Measurements from ENCODE around the gene BBX. TPM values are rescaled to one million over a fixed set of nuclear protein-coding genes. Genes with fewer than 3 reads are reported as not detected.

The BBX gene
- total RNA-seq, 6 experiments from 2014 or later = 40.6 to 50.3 (median 46.4) TPM

DNA sequence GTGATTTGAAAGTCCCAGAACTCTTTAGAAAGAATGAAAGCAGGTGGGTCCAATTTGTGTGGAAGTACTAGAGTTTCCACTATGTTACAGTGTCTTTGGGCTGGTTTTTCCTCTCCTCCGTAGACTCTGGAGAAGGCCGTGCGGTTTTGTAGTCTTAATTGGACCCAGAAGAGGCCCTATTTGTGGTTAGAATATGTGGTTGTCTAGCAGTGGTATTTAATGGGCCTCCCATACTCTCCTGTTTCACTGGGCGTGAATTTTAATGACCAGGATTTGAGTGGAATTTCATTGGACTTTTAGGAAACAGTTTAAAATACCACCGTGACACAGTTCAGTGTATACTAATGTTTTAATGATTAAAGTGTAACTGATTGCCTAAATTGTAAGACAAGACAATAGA lies 182.3 kb downstream of the BBX start:
- peaks cover 17% of the 10 kb centered on the region for H3K4me1 Mint-ChIP-seq (ENCODE audit: low read depth)
- no peaks in the 10 kb centered on the region for H3K9me3 Mint-ChIP-seq
- no peaks in the 10 kb centered on the region for H3K27me3 Mint-ChIP-seq (ENCODE audit: insufficient read depth)
- TF ChIP-seq, protein P1, sequence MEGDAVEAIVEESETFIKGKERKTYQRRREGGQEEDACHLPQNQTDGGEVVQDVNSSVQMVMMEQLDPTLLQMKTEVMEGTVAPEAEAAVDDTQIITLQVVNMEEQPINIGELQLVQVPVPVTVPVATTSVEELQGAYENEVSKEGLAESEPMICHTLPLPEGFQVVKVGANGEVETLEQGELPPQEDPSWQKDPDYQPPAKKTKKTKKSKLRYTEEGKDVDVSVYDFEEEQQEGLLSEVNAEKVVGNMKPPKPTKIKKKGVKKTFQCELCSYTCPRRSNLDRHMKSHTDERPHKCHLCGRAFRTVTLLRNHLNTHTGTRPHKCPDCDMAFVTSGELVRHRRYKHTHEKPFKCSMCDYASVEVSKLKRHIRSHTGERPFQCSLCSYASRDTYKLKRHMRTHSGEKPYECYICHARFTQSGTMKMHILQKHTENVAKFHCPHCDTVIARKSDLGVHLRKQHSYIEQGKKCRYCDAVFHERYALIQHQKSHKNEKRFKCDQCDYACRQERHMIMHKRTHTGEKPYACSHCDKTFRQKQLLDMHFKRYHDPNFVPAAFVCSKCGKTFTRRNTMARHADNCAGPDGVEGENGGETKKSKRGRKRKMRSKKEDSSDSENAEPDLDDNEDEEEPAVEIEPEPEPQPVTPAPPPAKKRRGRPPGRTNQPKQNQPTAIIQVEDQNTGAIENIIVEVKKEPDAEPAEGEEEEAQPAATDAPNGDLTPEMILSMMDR (IDR thresholded peaks at IDR 0.05) = no peak
- H3K27ac Mint-ChIP-seq = no peak overlapping the region
- H3K36me3 Mint-ChIP-seq (ENCODE audit: low read depth) = no peaks in the 10 kb centered on the region
- H3K4me3 Mint-ChIP-seq = no peak overlapping the region
- no peak for DNase-seq

DNA sequence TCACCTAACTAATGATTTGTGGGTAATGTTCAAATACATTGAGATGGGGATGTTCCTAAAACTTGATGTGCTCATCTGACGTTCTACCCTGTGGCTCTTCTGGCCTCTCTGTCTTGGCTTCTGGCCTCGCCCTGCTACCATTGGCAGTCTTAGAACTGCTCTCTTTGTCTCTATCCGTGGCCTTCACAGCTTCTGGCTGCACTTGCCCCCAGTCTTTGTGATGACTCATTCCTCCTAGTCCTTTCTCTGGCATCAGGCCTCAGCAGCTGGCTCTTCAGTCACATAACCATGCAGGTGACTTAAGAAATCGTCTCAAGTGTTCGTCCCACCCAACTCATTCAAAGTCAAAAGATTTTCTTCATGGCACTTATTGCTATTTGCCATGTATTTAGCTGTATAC lies 188.1 kb downstream of the BBX start:
- Mint-ChIP-seq H3K36me3 (ENCODE audit: low read depth) (peaks cover 4% of the 10 kb centered on the region; the same call in 1 of the 2 replicates), H3K4me1 (ENCODE audit: low read depth) (peaks cover 11% of the 10 kb centered on the region), H3K27me3 (ENCODE audit: insufficient read depth) (no peaks in the 10 kb centered on the region; the same call in 1 of the 2 replicates), H3K4me3 (no peak overlapping the region), H3K27ac (no peak overlapping the region), H3K9me3 (no peaks in the 10 kb centered on the region)
- TF ChIP-seq, protein P1 (IDR thresholded peaks at IDR 0.05) = no peak
- no peak for DNase-seq

DNA sequence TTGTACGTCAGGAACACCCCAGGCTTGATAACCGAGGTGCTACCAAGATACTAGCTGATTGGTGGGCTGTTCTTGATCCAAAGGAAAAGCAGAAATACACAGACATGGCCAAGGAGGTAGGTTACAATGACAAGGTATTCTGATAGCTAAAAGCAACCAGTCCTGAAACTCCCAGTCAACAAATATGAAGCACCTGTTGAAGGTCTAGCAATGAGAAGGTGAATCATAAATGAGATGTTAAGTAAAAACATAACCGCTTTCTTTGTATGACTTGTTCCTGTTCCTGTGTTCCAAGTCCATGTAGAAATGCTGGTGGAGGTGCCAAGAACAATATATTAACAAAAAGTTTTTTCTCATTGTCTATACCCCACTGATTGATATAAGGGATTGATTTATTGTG lies 194.0 kb downstream of the BBX start:
- Mint-ChIP-seq H3K4me1 (ENCODE audit: low read depth) (peaks cover 23% of the 10 kb centered on the region), H3K27me3 (ENCODE audit: insufficient read depth) (no peaks in the 10 kb centered on the region; the same call in 1 of the 2 replicates), H3K4me3 (no peak overlapping the region), H3K9me3 (no peaks in the 10 kb centered on the region), H3K27ac (no peak overlapping the region), H3K36me3 (ENCODE audit: low read depth) (peaks cover 7% of the 10 kb centered on the region; the same call in 1 of the 2 replicates)
- no peak for DNase-seq
- TF ChIP-seq, protein P1 (IDR thresholded peaks at IDR 0.05) = no peak

DNA sequence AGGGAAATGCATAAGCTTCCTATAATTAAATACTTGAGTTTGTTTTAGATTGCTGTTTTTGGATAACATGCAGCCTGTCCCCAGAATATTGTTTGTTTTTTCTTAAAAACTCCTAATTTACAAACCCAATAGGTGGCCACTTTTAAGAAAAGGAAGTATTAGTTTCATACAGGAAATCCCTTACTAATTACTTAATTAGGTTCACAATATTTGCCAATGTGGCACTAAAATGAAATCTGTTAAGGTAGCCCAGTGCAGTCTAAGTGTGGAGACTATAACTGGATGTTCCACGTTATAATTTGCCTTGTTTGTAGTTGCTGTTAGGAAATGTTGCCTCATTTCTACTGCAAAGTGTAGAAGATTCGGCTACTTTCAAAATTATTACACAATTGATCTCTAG lies 195.8 kb downstream of the BBX start:
- Mint-ChIP-seq H3K27ac (no peak overlapping the region), H3K4me1 (ENCODE audit: low read depth) (peaks cover 25% of the 10 kb centered on the region), H3K9me3 (no peaks in the 10 kb centered on the region), H3K27me3 (ENCODE audit: insufficient read depth) (no peaks in the 10 kb centered on the region), H3K4me3 (no peak overlapping the region), H3K36me3 (ENCODE audit: low read depth) (peaks cover 3% of the 10 kb centered on the region; the same call in 1 of the 2 replicates)
- TF ChIP-seq, protein P1 (IDR thresholded peaks at IDR 0.05) = no peak
- DNase-seq = no peak

DNA sequence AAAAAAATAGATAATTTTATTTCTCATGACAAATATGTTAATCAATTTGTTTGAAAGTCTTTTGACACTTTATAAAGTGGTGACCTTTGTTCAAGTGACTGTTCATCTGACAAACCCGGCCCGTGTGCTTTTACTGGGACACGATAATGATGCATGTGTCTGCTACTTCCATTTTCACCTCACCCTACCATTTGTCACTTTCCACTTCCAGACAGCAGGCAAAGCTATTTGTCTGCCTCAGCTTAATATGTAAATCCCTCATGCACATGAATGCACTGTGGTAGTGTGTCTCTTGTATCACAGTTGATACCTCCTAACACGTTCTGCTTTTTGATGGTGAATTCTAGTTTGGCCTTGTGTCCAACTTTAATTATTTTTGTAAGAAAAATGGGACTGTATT lies 204.3 kb downstream of the BBX start:
- Mint-ChIP-seq H3K9me3 (no peaks in the 10 kb centered on the region), H3K27ac (no peak overlapping the region), H3K27me3 (ENCODE audit: insufficient read depth) (no peaks in the 10 kb centered on the region; the same call in 1 of the 2 replicates), H3K4me3 (no peak overlapping the region), H3K4me1 (ENCODE audit: low read depth) (no peaks in the 10 kb centered on the region), H3K36me3 (ENCODE audit: low read depth) (peaks cover 10% of the 10 kb centered on the region)
- DNase-seq = no peak
- TF ChIP-seq, protein P1 (IDR thresholded peaks at IDR 0.05) = no peak

DNA sequence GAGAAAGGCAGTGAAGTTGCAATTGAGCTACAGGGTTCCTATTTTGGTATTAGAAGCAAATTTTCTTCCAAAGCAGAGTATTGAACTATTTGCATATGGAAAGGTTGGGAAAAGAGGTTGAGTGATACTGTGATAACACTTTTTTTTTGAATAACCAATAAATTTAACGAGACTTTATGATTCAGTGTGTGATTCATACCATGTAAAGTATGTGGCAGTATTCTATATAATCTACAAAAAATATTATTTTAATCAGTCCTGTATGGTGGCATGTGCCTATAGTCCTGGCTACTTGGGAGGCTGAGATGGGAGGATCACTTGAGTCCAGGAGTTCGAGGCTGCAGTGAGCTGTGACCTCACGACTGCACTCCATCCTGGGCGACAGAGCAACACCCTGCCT lies 206.9 kb downstream of the BBX start:
- H3K36me3 Mint-ChIP-seq (ENCODE audit: low read depth) = peaks cover 10% of the 10 kb centered on the region
- H3K27ac Mint-ChIP-seq = no peak overlapping the region
- H3K4me1 Mint-ChIP-seq (ENCODE audit: low read depth) = no peaks in the 10 kb centered on the region
- DNase-seq = no peak
- H3K4me3 Mint-ChIP-seq = no peak overlapping the region
- H3K9me3 Mint-ChIP-seq = no peaks in the 10 kb centered on the region
- no peaks in the 10 kb centered on the region; the same call in 1 of the 2 replicates for H3K27me3 Mint-ChIP-seq (ENCODE audit: insufficient read depth)
- TF ChIP-seq, protein P1 (IDR thresholded peaks at IDR 0.05) = no peak

All from HFFc6 (cell line).